GM18519 (cell line): ENCODE results near the gene STK24.

ENCODE experiments used
- ATAC-seq: cut with Tn5 transposase; IDR thresholded peaks from one replicate; pipeline ENCODE4 v1.9.1; 2021; ENCODE audit warnings: mild to moderate bottlenecking, moderate library complexity; ENCODE audit not compliant: unreplicated experiment, low FRiP score

Gene STK24

GRCh38 chr13:98397221-98397620 is 179.7 kb downstream of the STK24 start:
- no peak for ATAC-seq

GRCh38 chr13:98396071-98396710 is 180.7 kb downstream of the STK24 start:
- ATAC-seq: no peak
